ENCODE results near the gene RBM39. TPM values are rescaled to one million over a fixed set of nuclear protein-coding genes. Genes with fewer than 3 reads are reported as not detected.
"Not testable (repeated sequence)": the region's sequence is repeated elsewhere in the genome, so short reads cannot be mapped to it uniquely, and the experiment has no call there.

The RBM39 gene
- total RNA-seq, 1 donor from 2014 or later = 208 TPM

DNA sequence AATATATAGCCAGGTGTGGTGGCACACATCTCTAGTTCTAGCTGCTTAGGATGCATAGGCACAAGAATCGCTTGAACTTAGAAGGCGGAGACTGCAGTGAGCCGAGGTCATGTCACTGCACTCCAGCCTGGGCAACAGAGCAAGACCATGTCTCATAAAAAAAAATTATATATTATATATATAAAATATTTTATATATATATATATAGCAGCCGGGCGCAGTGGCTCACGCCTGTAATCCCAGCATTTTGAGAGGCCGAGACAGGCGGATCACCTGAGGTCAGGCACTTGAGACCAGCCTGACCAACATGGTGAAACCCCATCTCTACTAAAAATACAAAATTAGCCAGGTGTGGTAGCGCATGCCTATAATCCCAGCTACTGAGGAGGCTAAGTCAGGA lies 56.7 kb downstream of the RBM39 start:
- H3K27ac Mint-ChIP-seq (ENCODE audit: unreplicated experiment); FAIRE-seq; H3K9me3 Mint-ChIP-seq (ENCODE audit: unreplicated experiment); H3K27me3 Mint-ChIP-seq (ENCODE audit: low read depth, unreplicated experiment); H3K27ac ChIP-seq (ENCODE audit: low read depth, low read length); DNase-seq (ENCODE audit: low read depth); H3K27me3 ChIP-seq (ENCODE audit: insufficient read depth, low read length); H3K79me2 ChIP-seq (ENCODE audit: insufficient read depth, low read length); H3K4me1 Mint-ChIP-seq (ENCODE audit: low read depth, unreplicated experiment); H3K9me3 ChIP-seq (ENCODE audit: insufficient read depth, low read depth, low read length); H3K4me3 Mint-ChIP-seq (ENCODE audit: unreplicated experiment); H3K4me2 ChIP-seq (ENCODE audit: low read length); H3K4me3 ChIP-seq (ENCODE audit: insufficient read depth, low read depth, low read length); H3K36me3 ChIP-seq (ENCODE audit: insufficient read depth, low read length); H3K9ac ChIP-seq (ENCODE audit: low read length); H2AFZ ChIP-seq (ENCODE audit: low read depth, low read length); H3K4me1 ChIP-seq (ENCODE audit: insufficient read depth, low read length); H4K20me1 ChIP-seq (ENCODE audit: insufficient read depth, low read length): not testable (repeated sequence)
- peaks cover 19% of the 10 kb centered on the region for H3K36me3 Mint-ChIP-seq (ENCODE audit: low read depth, unreplicated experiment)

- FAIRE-seq = no peak
- TF ChIP-seq, protein P1, sequence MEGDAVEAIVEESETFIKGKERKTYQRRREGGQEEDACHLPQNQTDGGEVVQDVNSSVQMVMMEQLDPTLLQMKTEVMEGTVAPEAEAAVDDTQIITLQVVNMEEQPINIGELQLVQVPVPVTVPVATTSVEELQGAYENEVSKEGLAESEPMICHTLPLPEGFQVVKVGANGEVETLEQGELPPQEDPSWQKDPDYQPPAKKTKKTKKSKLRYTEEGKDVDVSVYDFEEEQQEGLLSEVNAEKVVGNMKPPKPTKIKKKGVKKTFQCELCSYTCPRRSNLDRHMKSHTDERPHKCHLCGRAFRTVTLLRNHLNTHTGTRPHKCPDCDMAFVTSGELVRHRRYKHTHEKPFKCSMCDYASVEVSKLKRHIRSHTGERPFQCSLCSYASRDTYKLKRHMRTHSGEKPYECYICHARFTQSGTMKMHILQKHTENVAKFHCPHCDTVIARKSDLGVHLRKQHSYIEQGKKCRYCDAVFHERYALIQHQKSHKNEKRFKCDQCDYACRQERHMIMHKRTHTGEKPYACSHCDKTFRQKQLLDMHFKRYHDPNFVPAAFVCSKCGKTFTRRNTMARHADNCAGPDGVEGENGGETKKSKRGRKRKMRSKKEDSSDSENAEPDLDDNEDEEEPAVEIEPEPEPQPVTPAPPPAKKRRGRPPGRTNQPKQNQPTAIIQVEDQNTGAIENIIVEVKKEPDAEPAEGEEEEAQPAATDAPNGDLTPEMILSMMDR (IDR thresholded peaks at IDR 0.05; ENCODE audit: insufficient read depth, low read depth, low read length) = no peak
- no peak for TF ChIP-seq EZH2 (IDR thresholded peaks at IDR 0.05; ENCODE audit: insufficient read depth, low read length)
- peaks cover 6% of the 10 kb centered on the region for H3K36me3 ChIP-seq (ENCODE audit: insufficient read depth, low read length)
Observed at GRCh38 chr20:35681960-35682359, 60.1 kb downstream of the RBM39 start.

DNA sequence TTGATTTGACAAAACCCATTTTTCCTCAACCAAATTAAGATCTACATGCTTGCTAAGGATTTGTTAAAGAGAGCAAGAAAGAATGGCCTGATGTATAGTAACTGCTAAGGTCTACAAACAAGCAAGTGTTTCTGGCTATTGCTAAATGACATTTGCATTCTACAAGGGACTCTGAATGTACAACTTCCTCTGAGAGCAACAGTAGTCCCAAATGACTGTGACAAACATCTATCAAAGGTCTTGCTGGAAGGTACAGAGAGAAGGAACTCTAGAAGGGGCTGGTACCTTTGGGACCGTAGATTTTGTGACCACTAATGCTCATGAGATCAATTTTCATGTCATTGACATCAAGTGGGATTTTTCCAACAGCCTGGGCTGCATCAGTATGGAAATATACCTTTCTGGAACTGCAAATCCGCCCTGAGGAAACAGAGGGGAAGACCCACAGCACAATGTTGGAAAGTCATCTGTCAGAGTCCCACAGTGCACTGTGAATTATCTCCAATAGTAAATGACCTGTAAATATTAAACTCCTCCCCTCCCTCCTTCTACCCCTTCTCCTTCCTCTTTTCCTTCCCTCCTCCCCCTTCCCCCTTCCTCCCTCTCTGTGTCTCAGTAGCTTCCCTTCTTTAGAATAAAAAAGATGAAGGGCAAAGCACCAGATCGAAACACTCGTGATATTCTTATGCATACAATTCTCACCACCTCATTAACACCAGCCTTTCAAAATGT lies 61.4 kb downstream of the RBM39 start:
- no peak for FAIRE-seq
- peaks cover 8% of the 10 kb centered on the region for H3K36me3 Mint-ChIP-seq (ENCODE audit: low read depth, unreplicated experiment)
- Histone ChIP-seq H3K9ac (ENCODE audit: low read length) (no peak overlapping the region), H3K79me2 (ENCODE audit: insufficient read depth, low read length) (no peaks in the 10 kb centered on the region), H4K20me1 (ENCODE audit: insufficient read depth, low read length) (no peaks in the 10 kb centered on the region), H3K27ac (ENCODE audit: low read depth, low read length) (no peak overlapping the region), H3K4me3 (ENCODE audit: insufficient read depth, low read depth, low read length) (no peak overlapping the region), H2AFZ (ENCODE audit: low read depth, low read length) (no peak overlapping the region), H3K4me2 (ENCODE audit: low read length) (no peak overlapping the region), H3K27me3 (ENCODE audit: insufficient read depth, low read length) (no peaks in the 10 kb centered on the region), H3K36me3 (ENCODE audit: insufficient read depth, low read length) (peaks cover 4% of the 10 kb centered on the region), H3K4me1 (ENCODE audit: insufficient read depth, low read length) (no peaks in the 10 kb centered on the region), H3K9me3 (ENCODE audit: insufficient read depth, low read depth, low read length) (no peaks in the 10 kb centered on the region)
- TF ChIP-seq, protein P1 (IDR thresholded peaks at IDR 0.05; ENCODE audit: insufficient read depth, low read depth, low read length) = no peak
- TF ChIP-seq EZH2 (IDR thresholded peaks at IDR 0.05; ENCODE audit: insufficient read depth, low read length) = no peak
- H3K4me3 Mint-ChIP-seq (ENCODE audit: unreplicated experiment) = no peak overlapping the region
- DNase-seq (ENCODE audit: low read depth) = no peak
- no peak overlapping the region for H3K27ac Mint-ChIP-seq (ENCODE audit: unreplicated experiment)
- H3K27me3 Mint-ChIP-seq (ENCODE audit: low read depth, unreplicated experiment) = no peaks in the 10 kb centered on the region
- no peaks in the 10 kb centered on the region for H3K9me3 Mint-ChIP-seq (ENCODE audit: unreplicated experiment)
- H3K4me1 Mint-ChIP-seq (ENCODE audit: low read depth, unreplicated experiment) = no peaks in the 10 kb centered on the region

More at GRCh38 chr20:35681960-35682359, 60.1 kb downstream of the RBM39 start:
- Mint-ChIP-seq H3K27ac (ENCODE audit: unreplicated experiment) (no peak overlapping the region), H3K27me3 (ENCODE audit: low read depth, unreplicated experiment) (no peaks in the 10 kb centered on the region), H3K36me3 (ENCODE audit: low read depth, unreplicated experiment) (peaks cover 8% of the 10 kb centered on the region), H3K9me3 (ENCODE audit: unreplicated experiment) (no peaks in the 10 kb centered on the region), H3K4me3 (ENCODE audit: unreplicated experiment) (no peak overlapping the region), H3K4me1 (ENCODE audit: low read depth, unreplicated experiment) (no peaks in the 10 kb centered on the region)
- no peak overlapping the region for H3K4me3 ChIP-seq (ENCODE audit: insufficient read depth, low read depth, low read length)
- no peaks in the 10 kb centered on the region for H4K20me1 ChIP-seq (ENCODE audit: insufficient read depth, low read length)
- no peak for DNase-seq (ENCODE audit: low read depth)
- no peaks in the 10 kb centered on the region for H3K79me2 ChIP-seq (ENCODE audit: insufficient read depth, low read length)
- no peaks in the 10 kb centered on the region for H3K27me3 ChIP-seq (ENCODE audit: insufficient read depth, low read length)
- H3K4me1 ChIP-seq (ENCODE audit: insufficient read depth, low read length) = no peaks in the 10 kb centered on the region
- H3K4me2 ChIP-seq (ENCODE audit: low read length) = no peak overlapping the region
- H2AFZ ChIP-seq (ENCODE audit: low read depth, low read length) = no peak overlapping the region
- H3K9me3 ChIP-seq (ENCODE audit: insufficient read depth, low read depth, low read length) = no peaks in the 10 kb centered on the region
- no peak overlapping the region for H3K27ac ChIP-seq (ENCODE audit: low read depth, low read length)
- no peak overlapping the region for H3K9ac ChIP-seq (ENCODE audit: low read length)
